NCI-H2227 (cell line): ENCODE results near the gene TAF5L.
"Not testable (repeated sequence)": the region's sequence is repeated elsewhere in the genome, so short reads cannot be mapped to it uniquely, and the experiment has no call there.

Source experiments
- DNase-seq: peaks from one replicate; lab custom pipeline; 2025; ENCODE audit not compliant: unreplicated experiment; lab: John Stamatoyannopoulos, UW

Gene TAF5L

DNA sequence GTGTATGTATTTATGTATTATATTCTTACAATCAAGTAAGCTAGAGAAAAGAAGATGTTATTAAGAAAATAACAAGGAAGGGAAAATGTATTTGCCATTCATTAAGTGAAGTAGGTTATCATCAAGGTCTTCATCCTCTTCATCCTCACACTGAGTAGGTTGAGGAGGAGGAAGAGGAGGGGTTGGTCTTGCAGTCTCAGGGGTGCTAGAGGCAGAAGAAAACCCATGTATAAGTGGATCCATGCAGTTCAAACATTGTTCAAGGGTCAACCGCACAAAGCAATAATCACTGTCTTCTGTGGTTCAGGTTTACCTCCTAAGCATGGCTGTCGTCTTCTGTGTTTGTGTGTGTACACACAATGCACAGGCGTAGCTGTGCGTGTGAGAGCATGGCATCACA lies 17.0 kb upstream of the TAF5L start:
- no peak for DNase-seq

DNA sequence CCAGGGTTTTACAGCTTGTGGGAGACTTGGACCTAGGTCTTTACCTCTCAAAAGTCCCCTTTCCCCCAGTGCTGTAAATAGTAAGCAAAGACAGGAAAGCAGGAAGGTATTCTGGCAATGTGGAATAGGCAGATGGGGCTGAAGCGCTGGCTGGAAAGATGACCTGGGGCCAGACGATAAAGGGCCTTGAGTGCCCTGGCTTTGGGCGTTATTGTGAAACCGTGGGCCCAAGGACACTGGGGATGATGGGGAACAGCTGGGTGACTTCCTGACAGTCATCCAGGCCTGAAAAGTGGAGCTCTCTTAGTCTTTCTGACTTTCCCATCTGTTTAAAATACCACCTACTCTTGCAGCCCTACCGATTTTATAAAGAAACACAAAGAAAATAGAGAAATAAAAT lies 16.5 kb upstream of the TAF5L start:
- no peak for DNase-seq

DNA sequence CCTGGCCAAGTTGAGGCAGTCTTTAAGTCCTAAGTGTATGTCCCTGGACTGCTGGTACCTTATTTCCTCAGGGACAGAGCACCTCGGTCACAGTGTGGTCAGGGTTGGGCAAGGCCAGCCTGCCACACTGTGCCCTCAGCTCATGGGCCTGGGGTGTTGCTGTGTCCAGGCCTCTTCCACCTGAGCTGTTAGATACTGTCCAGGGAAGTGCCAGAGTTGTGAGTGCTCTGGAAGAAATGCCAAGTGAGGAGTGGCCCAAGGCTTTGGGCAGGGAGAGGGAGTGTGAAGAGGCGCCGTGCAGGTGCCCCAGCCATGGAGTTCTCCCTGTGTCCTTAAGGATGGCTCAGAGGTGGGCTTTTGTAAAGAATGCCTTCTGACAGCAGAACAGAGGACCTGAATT lies 15.4 kb upstream of the TAF5L start:
- no peak for DNase-seq

DNA sequence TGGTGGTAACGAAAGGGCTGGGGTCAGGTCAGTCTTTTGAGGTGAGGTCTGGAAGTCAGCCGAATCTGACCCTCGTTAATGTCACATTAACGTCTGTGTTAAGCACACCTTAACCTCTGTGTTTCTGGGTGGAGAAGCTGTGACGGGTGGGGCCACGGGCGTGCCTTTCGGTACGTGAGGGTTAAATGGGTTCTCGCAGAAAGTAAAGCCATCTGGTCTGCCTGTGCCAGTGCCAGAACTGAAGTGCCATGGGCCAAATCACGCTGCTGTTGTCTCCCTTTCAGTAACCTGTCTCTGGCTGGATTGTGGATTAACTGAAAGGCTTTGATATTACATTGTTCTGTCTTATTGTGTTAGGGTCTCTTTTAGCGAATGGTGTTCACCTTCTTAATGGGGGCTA lies 14.5 kb upstream of the TAF5L start:
- DNase-seq: peak; percentile 22

DNA sequence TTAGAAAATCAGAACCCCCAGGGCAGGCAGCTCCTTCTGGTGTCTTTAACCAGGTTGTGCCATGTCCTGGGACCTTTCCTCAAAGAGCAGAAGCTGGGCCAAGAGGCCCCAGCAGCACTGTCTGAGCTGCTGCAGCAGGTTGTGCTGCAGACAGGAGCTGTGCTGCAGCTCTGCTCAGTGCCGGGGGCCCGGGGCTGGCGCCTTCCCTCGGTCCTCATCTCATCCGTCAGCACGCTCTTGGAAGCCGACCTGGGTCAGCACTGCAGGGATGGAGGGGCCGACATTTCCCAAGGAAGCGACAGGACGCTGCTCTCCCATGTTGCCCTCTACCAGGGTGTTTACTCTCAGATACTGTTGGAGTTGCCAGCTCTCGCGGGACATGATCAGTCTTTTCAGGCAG lies 11.8 kb upstream of the TAF5L start:
- no peak for DNase-seq

DNA sequence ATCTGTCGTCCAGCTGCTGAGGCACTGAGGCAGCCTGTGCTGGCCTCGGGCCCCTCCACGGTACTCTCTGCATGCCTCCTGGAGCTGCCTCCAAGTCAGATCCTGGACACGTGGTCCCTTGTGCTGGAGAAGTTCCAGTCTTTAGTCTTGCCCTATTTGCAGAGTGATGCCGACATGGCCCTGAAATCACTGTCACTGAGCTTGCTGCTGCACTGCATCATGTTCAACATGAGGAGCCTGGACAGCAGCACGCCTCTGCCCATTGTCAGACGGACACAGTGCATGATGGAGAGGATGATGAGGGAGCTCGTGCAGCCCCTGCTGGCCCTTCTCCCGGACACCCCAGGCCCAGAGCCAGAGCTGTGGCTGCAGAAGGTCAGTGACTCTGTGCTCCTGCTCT lies 10.1 kb upstream of the TAF5L start:
- DNase-seq: no peak

DNA sequence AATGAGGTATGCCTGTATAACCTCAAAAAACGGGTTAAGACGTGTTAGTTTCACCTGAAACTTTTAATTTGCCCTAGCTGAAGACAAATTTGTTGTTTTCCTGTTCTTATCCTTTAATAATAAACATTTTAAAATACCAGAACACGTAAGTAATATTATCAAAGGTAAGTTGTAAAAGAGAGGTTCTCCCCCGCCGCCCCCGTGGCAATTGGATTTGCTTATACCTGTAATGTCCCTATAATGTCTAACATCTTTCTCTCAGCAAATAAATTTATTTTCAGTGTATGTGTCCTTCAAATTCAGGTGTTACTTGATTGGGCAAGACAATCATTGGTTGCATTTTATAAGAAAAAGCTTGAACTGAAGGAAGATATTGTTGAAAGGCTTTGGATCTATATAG lies 6.0 kb upstream of the TAF5L start:
- no peak for DNase-seq

DNA sequence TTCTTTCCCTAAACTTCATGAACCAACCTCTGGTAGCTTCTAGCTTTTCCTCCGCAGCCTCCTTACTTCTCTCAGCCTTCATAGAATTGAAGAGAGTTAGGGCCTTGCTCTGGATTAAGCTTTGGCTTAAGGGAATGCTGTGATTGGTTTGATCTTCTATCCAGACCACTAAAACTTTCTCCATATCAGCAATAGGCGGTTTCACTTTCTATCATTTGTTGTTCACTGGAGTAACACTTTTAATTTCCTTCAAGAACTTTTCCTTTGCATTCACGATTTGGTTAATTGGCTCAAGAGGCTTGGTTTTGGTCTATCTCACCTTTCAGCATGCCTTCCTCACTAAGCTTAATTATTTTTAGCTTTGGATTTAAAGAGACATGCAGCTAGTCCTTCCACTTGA lies 5.2 kb upstream of the TAF5L start:
- no peak for DNase-seq

DNA sequence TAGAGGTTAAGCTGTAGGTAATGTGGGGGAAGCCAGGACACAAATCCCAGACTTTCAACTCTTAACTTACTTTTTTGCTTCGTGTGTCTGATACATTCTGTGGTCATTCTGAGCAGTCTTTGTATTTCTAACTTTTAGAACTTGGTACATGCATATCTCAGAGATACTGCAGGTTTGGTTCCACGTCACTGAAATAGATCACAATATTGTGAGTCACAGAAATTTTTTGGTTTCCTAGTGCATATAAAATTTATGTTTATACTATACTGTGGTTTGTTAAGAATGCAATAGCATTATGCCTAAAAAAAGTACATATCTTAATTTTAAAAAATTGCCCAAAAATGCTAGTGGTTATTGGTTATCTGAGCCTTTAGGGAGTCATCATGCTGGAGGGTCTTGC lies 3.3 kb upstream of the TAF5L start:
- no peak for DNase-seq

DNA sequence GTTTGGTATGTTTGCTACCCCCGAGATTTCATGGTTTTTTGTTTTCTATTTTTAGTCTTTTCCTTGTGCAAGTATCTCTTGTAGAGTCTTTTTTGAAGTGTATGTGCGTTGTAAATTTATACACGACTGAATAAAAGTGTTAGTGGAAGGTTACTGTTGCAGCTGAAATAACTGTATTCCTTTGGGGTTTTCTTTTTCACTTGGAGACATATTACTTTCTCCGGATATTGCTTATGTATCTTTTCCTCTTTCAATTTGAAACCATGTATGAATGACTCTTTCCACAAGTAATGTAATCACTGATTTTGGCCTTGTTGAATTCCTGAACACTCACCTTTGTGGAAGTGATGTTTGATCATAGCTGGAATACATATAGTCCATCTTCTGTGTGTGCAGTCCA lies 1.1 kb upstream of the TAF5L start:
- no peak for DNase-seq

DNA sequence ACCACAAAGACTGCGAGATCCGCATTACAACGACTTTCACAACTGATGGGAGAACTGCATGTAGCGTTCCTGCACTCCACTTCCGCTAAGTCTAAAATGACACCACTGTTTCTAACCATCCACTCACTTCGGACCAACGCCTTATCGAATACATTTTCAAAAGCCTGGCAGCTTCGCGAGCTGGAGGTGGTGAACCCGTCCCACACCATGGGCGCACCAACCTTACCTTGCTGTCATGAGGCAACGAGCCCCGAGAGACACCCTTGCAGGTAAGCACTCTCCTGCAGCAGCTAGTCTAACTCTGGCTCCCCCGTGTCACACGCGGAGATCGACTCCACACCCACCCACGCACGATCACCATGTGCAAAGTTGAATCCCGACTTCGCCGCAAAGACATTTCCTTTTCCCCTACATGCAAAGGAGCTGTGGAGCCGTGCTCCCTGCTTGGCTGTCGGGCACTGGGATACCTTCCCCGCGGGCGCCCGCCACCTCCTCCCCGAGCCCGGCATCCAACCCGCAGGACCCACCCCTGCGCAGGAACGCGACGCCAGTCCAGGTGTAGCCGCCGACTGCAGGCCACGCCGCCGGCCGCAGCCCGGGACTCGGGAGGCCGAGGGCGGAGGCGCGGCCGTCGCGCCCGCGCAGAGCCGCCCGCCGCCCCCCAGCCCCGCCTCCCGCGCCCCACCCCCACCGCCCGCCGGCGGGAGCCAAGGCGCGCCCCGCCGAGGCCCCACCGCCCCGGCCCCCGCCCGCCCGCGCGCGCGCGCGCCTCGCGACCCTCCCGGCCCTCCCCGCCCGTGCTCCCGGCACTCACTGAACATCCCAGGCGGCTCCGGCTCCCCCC lies 629 bp downstream of the TAF5L start:
- DNase-seq: peak; percentile 83

DNA sequence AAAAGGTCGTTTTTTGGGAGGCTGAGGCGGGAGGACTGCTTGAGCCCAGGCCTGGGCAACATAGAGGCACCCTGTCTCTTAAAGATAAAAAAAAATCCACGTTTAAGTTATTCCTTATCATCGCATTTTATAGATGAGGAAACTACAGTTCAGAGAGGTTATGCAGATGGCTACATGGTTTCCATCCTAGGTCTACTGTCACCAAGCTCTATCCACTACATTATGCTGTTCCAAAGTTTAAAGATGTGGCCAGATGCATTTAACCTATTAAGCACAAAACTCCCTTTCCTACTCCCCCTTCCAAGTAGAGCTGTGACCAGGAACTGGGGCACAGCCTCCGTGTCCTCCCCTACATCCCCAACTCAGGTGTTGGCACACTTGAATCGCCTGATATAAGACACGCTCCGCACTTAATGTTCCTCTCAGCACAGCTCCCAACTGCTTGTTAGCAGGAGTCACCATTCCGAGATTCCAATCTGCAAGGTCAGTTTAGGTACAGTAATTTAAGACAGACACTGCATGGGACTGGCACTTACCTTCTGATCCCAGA lies 1.3 kb downstream of the TAF5L start:
- DNase-seq: peak; percentile 45

DNA sequence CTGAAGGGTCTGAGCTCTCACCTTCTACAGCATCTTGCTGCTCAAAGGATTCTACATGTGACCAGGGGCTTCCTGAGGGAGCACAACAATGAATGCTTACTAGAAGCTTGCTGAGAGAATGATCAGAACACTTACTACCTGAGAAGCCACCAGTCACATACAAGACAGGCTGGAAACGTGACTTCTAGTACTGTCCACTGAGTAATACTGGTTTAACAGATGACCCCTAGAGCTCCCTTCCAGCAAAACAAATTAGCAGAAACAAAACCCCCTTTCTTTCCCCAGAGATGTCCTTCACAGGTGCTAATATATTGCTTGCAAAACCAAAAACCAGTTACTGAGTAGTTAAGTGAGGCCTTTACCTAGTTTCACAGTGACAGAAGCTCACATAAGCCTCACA lies 2.1 kb downstream of the TAF5L start:
- no peak for DNase-seq

DNA sequence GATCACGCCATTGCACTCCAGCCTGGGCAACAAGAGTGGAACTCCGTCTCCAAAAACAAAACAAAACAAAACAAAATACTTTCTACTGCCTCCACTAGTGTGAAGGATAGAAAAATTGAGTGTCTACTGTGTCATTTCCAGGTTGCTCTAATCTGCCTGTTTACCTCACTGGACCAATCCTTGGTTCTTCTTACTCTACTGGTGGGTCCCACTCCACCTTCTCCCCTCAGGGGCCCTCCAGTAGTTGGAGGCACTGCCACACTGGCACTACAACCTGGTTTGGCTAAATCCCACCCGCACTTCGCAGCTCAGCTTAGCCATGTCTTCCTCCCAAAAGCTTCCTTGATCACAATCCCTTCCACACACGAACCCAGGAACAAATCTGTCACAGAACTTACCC lies 2.7 kb downstream of the TAF5L start:
- DNase-seq: no peak

DNA sequence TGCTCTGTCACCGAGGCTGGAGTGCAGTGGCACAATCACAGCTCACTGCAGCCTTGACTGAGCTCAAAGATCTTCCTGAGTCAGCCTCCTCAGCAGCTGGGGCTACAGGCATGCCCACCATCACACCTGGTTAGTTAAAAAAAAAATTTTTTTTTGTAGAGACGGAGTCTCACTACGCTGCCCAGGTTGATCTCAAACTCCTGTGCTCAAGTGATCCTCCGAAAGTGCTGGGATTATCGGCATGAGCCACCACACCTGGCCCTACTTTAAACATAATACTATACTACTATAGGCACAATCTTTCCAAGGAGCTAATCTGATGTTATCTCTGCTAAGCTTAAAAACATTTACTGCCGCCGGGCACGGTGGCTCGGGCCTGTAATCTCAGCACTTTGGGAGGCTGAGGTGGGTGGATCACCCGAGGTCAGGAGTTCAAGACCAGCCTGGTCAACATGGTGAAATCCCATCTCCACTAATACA lies 3.2 kb downstream of the TAF5L start:
- not testable (repeated sequence) for DNase-seq

DNA sequence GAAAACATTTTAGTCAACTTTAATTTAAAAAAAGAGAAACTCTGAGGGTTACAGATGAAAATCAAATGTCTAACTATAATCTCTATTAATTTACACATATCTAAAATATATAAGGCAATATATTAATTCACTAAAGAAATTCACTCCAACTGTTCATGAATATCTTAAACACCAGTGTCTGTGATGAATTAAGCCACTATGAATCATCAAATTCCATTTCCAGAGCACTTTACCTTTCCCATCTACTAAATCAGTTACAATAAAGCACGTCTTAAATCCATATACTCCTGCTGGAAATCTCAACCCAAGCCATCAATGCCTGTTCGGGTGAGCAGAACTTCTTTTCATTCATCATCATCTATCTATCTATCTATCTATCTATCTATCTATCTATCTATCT lies 4.3 kb downstream of the TAF5L start:
- no peak for DNase-seq

DNA sequence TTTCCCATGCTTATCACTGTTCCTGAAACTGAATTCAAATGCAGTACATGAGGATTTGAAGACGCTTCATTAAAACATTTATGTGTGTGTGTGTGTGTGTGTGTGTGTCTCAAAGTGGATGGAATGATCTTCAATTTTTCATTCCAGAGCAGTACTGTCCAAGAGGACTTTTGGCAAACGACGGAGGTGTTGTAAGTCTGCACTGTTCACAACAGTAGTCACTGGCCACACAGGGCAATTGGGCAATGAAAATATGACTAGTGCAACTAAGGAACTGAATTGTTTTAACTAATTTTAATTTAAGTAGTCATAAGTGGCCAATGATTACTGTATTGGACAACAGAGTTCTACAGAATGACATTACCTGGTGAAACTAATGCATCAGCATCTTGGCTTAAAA lies 5.0 kb downstream of the TAF5L start:
- DNase-seq: no peak

DNA sequence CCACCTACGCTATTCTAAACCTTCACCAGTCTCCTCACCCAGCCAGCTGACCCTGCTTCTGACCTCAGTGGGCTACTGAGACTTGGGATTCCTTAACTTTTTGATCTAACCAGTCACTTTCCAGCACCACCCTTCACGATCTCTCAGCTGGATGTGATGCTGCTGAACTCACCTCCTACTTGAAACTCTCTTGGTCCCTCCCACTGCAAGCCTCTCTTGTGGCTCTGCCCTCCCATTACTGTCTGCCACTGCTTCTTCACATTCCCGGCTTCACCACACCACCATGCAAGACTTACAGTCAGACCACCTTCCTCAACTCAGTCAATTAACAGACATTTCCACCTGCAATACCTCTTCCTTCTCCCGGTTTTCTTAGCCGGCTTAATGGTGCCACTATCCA lies 6.3 kb downstream of the TAF5L start:
- no peak for DNase-seq

DNA sequence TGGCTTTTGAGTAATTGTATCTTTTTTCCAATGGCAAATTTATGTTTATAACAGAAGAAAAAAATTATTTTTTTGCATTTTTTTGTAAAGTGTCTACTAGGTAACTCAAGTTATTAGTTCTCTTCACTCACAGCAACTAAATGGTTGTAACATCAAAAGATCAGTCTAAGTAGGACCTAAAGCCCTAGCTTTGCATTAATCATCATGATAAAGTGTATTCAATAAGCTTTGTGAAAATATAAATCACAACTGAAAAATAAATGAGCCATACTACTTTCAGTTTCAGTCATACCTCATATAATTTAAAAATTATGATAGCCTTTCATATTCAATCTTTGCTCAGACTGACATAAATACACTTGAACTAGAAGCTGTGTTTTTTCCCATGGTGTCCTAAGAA lies 6.9 kb downstream of the TAF5L start:
- DNase-seq: no peak

DNA sequence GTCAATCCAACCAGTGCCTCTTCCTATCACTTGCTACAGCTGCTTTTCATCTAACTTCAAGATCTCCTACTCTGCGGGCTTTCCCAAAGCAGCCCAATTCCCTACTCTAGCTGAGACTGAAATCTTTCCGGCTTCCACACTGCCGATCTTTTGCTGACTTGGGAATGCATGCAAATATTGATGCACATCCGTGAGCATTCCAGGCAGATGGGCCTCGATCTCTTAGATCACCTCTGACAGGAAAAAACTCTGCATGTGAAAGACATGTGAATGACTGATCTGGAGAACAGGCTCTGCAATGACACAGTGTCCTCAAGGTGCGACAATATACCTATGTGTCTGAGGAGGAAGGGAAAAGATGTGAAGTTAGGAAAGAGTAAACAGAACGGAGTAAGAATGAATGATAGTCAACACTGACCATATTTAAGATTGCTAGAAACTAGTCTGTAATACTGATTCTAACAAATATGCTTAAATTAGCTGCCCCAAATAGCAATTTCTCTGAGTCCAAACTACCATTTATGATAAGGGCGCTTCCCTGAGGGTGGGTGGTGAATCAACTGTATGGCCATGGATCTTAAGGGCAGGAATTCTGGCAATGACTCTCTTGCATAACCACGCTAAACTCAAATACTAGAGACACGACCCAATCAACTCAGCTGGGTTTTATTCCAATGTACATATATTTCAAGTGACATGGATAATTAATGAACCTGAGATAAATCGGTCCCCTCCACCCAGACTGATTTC lies 8.4 kb downstream of the TAF5L start:
- no peak for DNase-seq

DNA sequence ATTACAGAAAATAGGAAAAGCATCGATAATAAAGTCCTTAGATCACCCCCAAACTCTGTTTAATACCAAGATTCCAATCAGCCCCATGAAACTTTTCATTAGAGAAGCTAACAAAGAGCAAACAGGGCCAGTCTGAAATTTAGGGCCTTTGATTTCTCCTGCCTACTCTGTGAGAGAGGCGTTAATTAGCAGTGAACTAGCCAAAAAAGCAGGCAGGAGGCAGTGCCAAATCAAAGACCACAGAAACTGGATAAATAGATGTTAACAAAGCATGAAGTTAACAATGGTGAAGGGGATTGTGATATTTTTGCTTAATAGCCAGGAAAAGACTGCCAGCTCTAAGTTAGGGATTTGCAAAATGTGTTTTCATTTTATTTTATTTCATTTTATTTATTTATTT lies 11.2 kb downstream of the TAF5L start:
- DNase-seq: no peak

DNA sequence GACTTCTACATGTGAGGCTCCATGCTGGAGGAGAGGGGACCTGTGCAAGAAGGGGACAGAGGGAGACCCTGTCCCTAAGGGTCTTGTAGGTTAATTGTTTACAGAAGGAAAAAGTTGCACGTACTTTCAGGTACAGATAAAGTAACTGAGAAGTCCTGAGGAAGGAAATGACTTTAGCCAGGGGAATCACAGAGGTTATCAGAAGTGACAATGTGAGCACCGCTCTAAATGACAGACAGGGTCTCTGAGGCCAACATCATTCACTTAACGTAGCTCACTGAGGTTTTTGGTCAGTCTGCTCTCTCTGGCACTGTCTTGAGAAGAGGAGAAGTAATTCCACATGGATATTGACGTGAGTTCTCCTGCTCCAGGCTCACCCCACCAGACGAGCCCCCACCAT lies 12.0 kb downstream of the TAF5L start:
- no peak for DNase-seq
